ENCODE measurements around the gene GPNMB. TPM values are rescaled to one million over a fixed set of nuclear protein-coding genes. Genes with fewer than 3 reads are reported as not detected.
"Not testable (repeated sequence)": the region's sequence is repeated elsewhere in the genome, so short reads cannot be mapped to it uniquely, and the experiment has no call there.

GPNMB gene
- total RNA-seq, 2 experiments from 2014 or later, result 1.2 to 1.5 TPM

- DNase-seq, result no peak
- ATAC-seq, result no peak
- H3K36me3 Mint-ChIP-seq (ENCODE audit: low read depth), result no peaks in the 10 kb centered on the region
- POLR2A ChIA-PET, result no interaction called here
- CTCF ChIA-PET, result interaction anchor here (0.6 to 0.9 kb wide), 2 partner anchors 129 to 432 kb away, joined by 3 read pairs; no protein-coding TSS in a partner anchor
- TF ChIP-seq, protein P1, sequence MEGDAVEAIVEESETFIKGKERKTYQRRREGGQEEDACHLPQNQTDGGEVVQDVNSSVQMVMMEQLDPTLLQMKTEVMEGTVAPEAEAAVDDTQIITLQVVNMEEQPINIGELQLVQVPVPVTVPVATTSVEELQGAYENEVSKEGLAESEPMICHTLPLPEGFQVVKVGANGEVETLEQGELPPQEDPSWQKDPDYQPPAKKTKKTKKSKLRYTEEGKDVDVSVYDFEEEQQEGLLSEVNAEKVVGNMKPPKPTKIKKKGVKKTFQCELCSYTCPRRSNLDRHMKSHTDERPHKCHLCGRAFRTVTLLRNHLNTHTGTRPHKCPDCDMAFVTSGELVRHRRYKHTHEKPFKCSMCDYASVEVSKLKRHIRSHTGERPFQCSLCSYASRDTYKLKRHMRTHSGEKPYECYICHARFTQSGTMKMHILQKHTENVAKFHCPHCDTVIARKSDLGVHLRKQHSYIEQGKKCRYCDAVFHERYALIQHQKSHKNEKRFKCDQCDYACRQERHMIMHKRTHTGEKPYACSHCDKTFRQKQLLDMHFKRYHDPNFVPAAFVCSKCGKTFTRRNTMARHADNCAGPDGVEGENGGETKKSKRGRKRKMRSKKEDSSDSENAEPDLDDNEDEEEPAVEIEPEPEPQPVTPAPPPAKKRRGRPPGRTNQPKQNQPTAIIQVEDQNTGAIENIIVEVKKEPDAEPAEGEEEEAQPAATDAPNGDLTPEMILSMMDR (IDR thresholded peaks at IDR 0.05), result no peak
- no peaks in the 10 kb centered on the region for H3K9me3 Mint-ChIP-seq
- H3K27me3 Mint-ChIP-seq, result peaks cover 8% of the 10 kb centered on the region
- intact Hi-C loops (cut with micrococcal nuclease), result no loop called here
- H3K4me1 Mint-ChIP-seq (ENCODE audit: low read depth), result no peaks in the 10 kb centered on the region
- no peak overlapping the region for H3K4me3 Mint-ChIP-seq
- H3K27ac Mint-ChIP-seq, result no peak overlapping the region
These were observed 31.6 kb upstream of the GPNMB start for GRCh38 chr7:23214938-23215337.

DNA sequence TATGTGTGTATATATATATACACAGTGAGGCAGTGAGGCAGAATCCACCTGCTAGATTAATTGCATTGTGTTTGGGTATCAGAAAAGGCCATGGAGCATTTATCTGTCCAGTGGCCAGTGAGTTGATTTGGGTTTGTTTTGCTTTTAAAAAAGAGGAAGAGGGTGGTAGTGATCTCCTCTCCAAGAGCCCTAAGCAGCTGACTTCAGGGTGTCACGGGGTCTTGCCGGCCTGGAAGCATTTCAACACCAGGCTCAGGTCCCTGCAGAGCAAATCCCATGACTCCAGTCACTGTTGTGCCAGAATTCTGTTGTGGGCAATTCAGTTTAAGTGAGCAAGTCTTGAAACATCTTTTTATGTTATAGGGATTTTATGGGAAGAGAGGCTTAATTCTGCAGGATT lies 30.6 kb upstream of the GPNMB start:
- TF ChIP-seq, protein P1 (IDR thresholded peaks at IDR 0.05), result no peak
- Mint-ChIP-seq H3K36me3 (ENCODE audit: low read depth) (no peaks in the 10 kb centered on the region), H3K4me3 (no peak overlapping the region), H3K4me1 (ENCODE audit: low read depth) (no peaks in the 10 kb centered on the region), H3K27ac (no peak overlapping the region), H3K27me3 (peaks cover 4% of the 10 kb centered on the region), H3K9me3 (no peaks in the 10 kb centered on the region)
- ChIA-PET POLR2A (no interaction called here), CTCF (interaction anchor here (1.3 kb wide), 1 partner anchor 35 kb away, joined by 3 read pairs; no protein-coding TSS in a partner anchor)
- intact Hi-C loops (cut with micrococcal nuclease), result no loop called here
- DNase-seq (no peak), ATAC-seq (no peak)

DNA sequence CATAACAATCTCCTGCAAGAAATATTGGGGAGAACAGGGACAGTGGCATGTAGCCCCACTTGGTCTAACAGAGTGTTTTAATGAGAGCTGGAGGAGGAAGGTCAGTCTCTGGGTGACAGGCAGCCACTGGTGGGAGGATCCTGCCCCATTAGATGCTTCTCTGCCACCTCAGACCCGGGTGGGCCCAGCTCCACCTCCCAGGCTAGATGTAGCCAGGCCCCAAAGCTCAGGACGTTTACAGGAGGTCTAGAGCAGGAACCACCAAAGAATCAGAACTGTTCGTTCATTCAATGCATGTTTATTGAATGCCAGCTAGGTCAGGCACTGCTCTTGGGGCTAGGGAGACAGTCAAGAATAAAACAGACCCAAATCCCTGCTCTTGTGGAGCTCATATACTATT lies 28.4 kb upstream of the GPNMB start:
- peaks cover 2% of the 10 kb centered on the region for H3K27me3 Mint-ChIP-seq
- no peak overlapping the region for H3K4me3 Mint-ChIP-seq
- H3K36me3 Mint-ChIP-seq (ENCODE audit: low read depth), result no peaks in the 10 kb centered on the region
- no peaks in the 10 kb centered on the region for H3K4me1 Mint-ChIP-seq (ENCODE audit: low read depth)
- ATAC-seq (no peak), DNase-seq (no peak)
- intact Hi-C loops (cut with micrococcal nuclease), result no loop called here
- TF ChIP-seq, protein P1 (IDR thresholded peaks at IDR 0.05), result no peak
- H3K9me3 Mint-ChIP-seq, result no peaks in the 10 kb centered on the region
- H3K27ac Mint-ChIP-seq, result no peak overlapping the region
- ChIA-PET CTCF (no interaction called here), POLR2A (interaction anchor here (0.6 to 0.9 kb wide), 2 partner anchors 10 to 350 kb away, joined by 3 to 4 read pairs; no protein-coding TSS in a partner anchor)

DNA sequence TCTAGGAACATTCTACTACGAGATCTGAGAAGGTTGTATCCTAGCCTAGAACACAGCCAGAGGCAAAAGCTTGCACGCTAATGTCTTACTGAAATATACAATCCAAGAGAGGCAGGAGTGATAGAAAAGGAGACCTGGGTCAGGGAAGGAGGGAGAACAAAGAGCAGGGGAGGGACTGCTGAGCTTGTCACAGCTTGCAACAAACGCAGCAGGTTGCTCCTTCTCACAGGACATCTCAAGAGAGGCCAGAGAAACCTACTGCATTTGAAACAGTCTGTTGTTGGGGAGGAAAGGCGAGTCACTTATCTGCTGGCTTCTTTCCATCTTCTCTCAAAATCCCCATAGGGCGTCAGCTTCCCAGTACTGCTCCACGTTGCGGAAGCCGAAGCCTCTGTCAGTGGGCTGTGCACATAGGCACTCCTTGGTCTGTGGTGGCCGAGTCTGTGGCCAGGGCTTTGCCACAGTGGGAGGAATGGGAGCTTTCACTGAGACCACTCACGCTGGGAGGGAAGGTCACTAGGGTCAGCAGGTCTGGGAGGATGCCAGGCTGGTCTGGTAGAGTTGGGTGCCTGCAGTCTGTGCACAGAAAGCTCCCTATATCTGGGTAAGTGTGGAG lies 25.8 kb upstream of the GPNMB start:
- no peaks in the 10 kb centered on the region for H3K9me3 Mint-ChIP-seq
- H3K4me3 Mint-ChIP-seq, result no peak overlapping the region
- peaks cover 6% of the 10 kb centered on the region for H3K27me3 Mint-ChIP-seq
- H3K36me3 Mint-ChIP-seq (ENCODE audit: low read depth), result no peaks in the 10 kb centered on the region
- intact Hi-C loops (cut with micrococcal nuclease), result no loop called here
- TF ChIP-seq, protein P1 (IDR thresholded peaks at IDR 0.05), result no peak
- DNase-seq, result no peak
- H3K27ac Mint-ChIP-seq, result no peak overlapping the region
- no peak for ATAC-seq
- ChIA-PET CTCF (no interaction called here), POLR2A (no interaction called here)
- no peaks in the 10 kb centered on the region for H3K4me1 Mint-ChIP-seq (ENCODE audit: low read depth)

DNA sequence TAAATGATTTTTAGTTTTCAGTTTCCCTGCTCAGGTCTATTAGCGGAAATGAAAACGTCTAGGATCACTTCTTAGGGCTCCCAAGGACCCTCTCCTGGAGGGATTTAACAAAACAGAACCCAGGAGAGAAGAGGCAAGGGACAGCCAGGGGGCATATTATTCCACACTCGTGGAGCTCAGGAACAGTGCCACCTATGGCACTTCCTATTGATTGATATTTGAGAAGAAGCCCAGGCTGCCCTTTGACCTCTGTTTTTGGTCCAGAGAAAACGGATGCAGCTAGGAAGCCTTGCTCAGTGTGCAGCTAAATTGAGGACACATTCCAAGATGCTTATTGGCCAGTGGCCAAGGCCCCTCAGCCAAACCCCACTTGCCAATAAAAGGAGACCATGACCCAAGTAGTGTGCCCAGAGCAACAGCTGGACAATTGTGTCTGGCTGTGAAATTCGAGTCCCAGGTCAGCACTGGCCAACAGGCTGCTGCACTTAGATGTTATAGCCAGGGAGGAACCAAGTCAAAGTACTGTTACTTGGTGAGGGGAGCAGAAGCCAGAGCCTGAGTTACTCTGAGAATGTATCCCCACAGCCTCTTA lies 24.0 kb upstream of the GPNMB start:
- no peaks in the 10 kb centered on the region for H3K9me3 Mint-ChIP-seq
- no peaks in the 10 kb centered on the region for H3K4me1 Mint-ChIP-seq (ENCODE audit: low read depth)
- intact Hi-C loops (cut with micrococcal nuclease), result no loop called here
- ChIA-PET POLR2A (no interaction called here), CTCF (interaction anchor here (1.1 kb wide), 1 partner anchor 138 kb away, joined by 3 read pairs; no protein-coding TSS in a partner anchor)
- H3K36me3 Mint-ChIP-seq (ENCODE audit: low read depth), result no peaks in the 10 kb centered on the region
- ATAC-seq (no peak), DNase-seq (no peak)
- TF ChIP-seq, protein P1 (IDR thresholded peaks at IDR 0.05), result no peak
- H3K27ac Mint-ChIP-seq, result no peak overlapping the region
- no peak overlapping the region for H3K4me3 Mint-ChIP-seq
- peaks cover 6% of the 10 kb centered on the region for H3K27me3 Mint-ChIP-seq

DNA sequence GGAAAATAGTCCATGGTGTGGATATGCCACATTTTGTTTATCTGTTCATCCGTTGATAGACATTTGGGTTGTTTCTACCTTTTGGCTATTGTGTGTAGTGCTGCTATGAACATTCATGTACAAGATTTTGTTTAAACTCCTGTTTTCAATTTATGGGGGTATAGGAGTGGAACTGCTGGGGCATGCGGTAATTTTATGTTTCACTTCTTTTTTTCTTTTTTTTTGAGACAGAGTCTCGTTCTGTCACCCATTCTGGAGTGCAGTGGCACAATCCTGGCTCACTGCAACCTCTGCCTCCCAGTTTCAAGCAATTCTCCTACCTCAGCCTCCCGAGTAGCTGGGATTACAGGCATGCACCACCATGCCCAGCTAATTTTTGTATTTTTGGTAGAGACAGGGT lies 22.2 kb upstream of the GPNMB start:
- H3K9me3 Mint-ChIP-seq; CTCF ChIA-PET; H3K27me3 Mint-ChIP-seq; intact Hi-C loops (cut with micrococcal nuclease); POLR2A ChIA-PET; DNase-seq; H3K27ac Mint-ChIP-seq; H3K4me3 Mint-ChIP-seq; ATAC-seq; H3K36me3 Mint-ChIP-seq (ENCODE audit: low read depth); H3K4me1 Mint-ChIP-seq (ENCODE audit: low read depth): not testable (repeated sequence)

All from activated CD8-positive, alpha-beta T cell treated with anti-CD3 and anti-CD28 coated beads for 36 hours (primary cell).